Right lobe of liver (tissue), 6 donors: Measurements from ENCODE around the gene ANXA11. TPM values are rescaled to one million over a fixed set of nuclear protein-coding genes. Genes with fewer than 3 reads are reported as not detected.

ENCODE experiments used
- ATAC-seq, 4 donors: fragments of 200-7000 bp; cut with Tn5 transposase; one replicate each; pipeline ENCODE4 v1.9.1; 2020; ENCODE audit warnings: mild to moderate bottlenecking in 4 of 4, moderate library complexity in 4 of 4
- DNase-seq, 3 donors: peaks; one replicate each; pipeline ENCODE4 v3.0.0-alpha.2; 2020
- H3K27ac ChIP-seq, 3 donors: fragments of 200-600 bp; one replicate each; pipeline ENCODE4 v1.8.0; 2022
- H3K27me3 ChIP-seq, 2 donors: fragments of 200-600 bp; one replicate each; pipeline ENCODE4 v1.8.0; 2022
- H3K36me3 ChIP-seq, 4 donors: fragments of 200-600 bp; sonication (generic) in 1 of 4; one replicate each; pipeline versions ENCODE4 v1.5.1 to v1.8.0; 2017 to 2022; ENCODE audit warnings: control low read depth in 1 of 4
- H3K4me1 ChIP-seq, 4 donors: fragments of 200-600 bp; sonication (generic) in 1 of 4; one replicate each; pipeline versions ENCODE4 v1.5.1 to v1.8.0; 2017 to 2022; ENCODE audit warnings: control low read depth in 1 of 4
- H3K4me3 ChIP-seq, 3 donors: fragments of 200-600 bp; one replicate each; pipeline ENCODE4 v1.8.0; 2022
- H3K9me3 ChIP-seq, 4 donors: fragments of 200-600 bp; sonication (generic) in 1 of 4; one replicate each; pipeline versions ENCODE4 v1.5.1 to v1.8.0; 2017 to 2022; ENCODE audit warnings: control low read depth in 1 of 4
- POLR2A ChIP-seq: fragments of 450-650 bp; IDR thresholded peaks from one replicate; pipeline ENCODE4 v1.6.1; 2017; ENCODE audit warnings: antibody characterized with exemption, mild to moderate bottlenecking
- WGBS: methylation state at CpG from one replicate; pipeline ENCODE4 v1.1.6; 2018; ENCODE audit warnings: low coverage, low lambda C conversion rate; ENCODE audit not compliant: insufficient coverage; ENCODE audit errors: missing lambda C conversion rate; 5-methylcytosine and 5-hydroxymethylcytosine counted together
- intact Hi-C, 2 donors: fragments of 100-400 bp; cut with DNase I; formaldehyde crosslinking; loops; one replicate each; pipeline versions ENCODE4 v1.11.2 to v1.14.1; 2022
- total RNA-seq, 6 experiments: library from RNA; depleted of rRNA in 2 of 6; stranded (reverse); fragments of >200 nt in 2 of 6; fragmentation: NEBNext Ultra II Directional in 3 of 6; extraction: Animal tissue kit (Norgen Biotek cat#: 25700) in 3 of 6; gene quantifications; one replicate each; pipeline versions ENCODE4 v1.1.0 to v1.2.4, GENCODE V29; 2016 to 2023
- TF ChIP-seq, protein P1 (sequence below), 4 donors: fragments of 200-600 bp in 3 of 4; fragments of 450-650 bp in 1 of 4; IDR thresholded peaks; one replicate each; pipeline versions ENCODE4 v1.5.1 to v1.8.0; 2016 to 2022; ENCODE audit warnings: antibody characterized with exemption in 4 of 4, mild to moderate bottlenecking in 2 of 4
- donor health status: DM: no; HTN: yes; CAD: no.
- donor health status: DM: no; HTN: no; CAD: no.
- donor health status: DM: no; HTN: no; CAD: no.
- donor health status: DM: no; HTN: yes; CAD: no.
- donor health status: DM: no; HTN: yes; CAD: no.

The ANXA11 gene
- total RNA-seq, 6 experiments from 2014 or later = 41.7 to 100 (median 55.6) TPM

DNA sequence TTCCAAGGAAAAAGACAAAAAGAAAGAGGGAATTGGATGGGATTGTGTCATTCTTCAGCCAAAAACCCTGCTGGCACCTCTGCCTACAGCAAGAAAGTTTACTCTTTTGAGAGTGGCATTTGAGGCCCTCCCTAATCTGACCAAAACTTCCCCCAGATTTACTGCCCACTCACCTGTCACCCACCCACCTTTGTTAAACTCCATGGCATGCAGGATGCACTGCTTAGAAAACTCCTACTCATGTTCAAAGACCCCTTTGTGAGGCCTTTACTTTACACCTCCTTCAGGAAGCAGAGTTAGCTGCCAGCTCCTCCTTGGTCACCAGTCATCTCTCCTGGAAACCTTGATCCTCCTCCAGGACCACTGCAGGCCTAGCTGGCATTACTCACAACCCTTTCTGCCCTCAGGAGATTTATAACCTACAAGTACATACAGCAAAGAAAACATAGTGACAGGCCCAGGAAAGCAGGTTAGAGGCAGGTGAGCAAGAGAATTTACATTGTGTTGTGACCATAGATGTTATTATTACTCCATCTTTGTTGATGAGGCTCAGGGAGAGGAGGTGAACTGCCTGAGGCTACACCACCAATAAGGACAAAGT lies 83.1 kb downstream of the ANXA11 start:
- no peak overlapping the region for H3K4me3 ChIP-seq
- H3K27ac ChIP-seq = no peak overlapping the region
- no peaks in the 10 kb centered on the region for H3K27me3 ChIP-seq
- TF ChIP-seq, protein P1, sequence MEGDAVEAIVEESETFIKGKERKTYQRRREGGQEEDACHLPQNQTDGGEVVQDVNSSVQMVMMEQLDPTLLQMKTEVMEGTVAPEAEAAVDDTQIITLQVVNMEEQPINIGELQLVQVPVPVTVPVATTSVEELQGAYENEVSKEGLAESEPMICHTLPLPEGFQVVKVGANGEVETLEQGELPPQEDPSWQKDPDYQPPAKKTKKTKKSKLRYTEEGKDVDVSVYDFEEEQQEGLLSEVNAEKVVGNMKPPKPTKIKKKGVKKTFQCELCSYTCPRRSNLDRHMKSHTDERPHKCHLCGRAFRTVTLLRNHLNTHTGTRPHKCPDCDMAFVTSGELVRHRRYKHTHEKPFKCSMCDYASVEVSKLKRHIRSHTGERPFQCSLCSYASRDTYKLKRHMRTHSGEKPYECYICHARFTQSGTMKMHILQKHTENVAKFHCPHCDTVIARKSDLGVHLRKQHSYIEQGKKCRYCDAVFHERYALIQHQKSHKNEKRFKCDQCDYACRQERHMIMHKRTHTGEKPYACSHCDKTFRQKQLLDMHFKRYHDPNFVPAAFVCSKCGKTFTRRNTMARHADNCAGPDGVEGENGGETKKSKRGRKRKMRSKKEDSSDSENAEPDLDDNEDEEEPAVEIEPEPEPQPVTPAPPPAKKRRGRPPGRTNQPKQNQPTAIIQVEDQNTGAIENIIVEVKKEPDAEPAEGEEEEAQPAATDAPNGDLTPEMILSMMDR (IDR thresholded peaks at IDR 0.05) = no peak
- no peak for TF ChIP-seq POLR2A
- H3K36me3 ChIP-seq = no peaks in the 10 kb centered on the region
- intact Hi-C loops = no loop called here
- DNase-seq (no peak), ATAC-seq (no peak)
- H3K4me1 ChIP-seq = no peaks in the 10 kb centered on the region
- H3K9me3 ChIP-seq = no peaks in the 10 kb centered on the region

DNA sequence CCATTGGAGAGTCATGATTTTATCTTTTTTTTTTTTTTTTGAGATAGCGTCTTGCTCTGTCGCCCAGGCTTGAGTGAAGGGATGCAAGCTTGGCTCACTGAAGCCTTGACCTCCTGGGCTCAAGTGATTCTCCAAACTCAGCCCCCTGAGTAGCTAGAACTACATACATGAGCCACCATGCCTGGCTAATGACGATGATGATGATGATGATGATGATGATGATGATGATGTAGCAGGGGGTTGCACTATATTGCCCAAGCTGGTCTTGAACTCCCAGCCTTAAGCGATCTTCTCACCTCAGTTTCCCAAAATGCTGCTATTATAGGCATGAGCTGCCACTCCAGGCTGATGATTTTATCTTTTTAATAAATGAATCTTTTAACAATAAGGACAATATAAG lies 86.7 kb downstream of the ANXA11 start:
- Histone ChIP-seq H3K27ac (no peak overlapping the region), H3K9me3 (no peaks in the 10 kb centered on the region), H3K4me1 (no peaks in the 10 kb centered on the region), H3K4me3 (no peak overlapping the region), H3K27me3 (no peaks in the 10 kb centered on the region), H3K36me3 (no peaks in the 10 kb centered on the region)
- DNase-seq (no peak), ATAC-seq (no peak)
- TF ChIP-seq, protein P1 (IDR thresholded peaks at IDR 0.05) = no peak
- no peak for TF ChIP-seq POLR2A
- intact Hi-C loops = no loop called here
- 90% methylated on average over 3 of the region's 4 CpGs for WGBS

DNA sequence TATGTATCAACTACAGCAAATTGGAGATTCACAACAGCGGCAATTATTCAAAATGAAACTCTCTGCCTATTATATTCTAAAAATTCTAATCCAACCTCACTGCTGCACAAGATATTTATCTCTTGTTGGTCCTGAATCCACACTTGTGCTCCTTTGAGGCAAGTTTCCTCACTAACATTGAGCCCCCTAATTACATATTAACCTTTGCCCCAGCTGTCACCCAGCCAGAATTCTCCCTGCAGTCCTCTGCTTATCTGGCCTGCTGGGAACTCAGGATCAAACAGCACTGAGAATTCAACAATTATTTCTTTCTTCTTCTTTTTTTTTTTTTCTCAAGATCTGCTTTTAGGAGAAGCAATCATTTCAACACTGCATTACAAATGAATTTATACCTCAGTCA lies 94.4 kb downstream of the ANXA11 start:
- H3K36me3 ChIP-seq = no peaks in the 10 kb centered on the region
- no peaks in the 10 kb centered on the region for H3K4me1 ChIP-seq
- DNase-seq (no peak), ATAC-seq (no peak)
- intact Hi-C loops = no loop called here
- H3K9me3 ChIP-seq = no peaks in the 10 kb centered on the region
- H3K4me3 ChIP-seq = no peak overlapping the region
- 67% methylated on average over 1 of the region's 1 CpG for WGBS
- no peaks in the 10 kb centered on the region for H3K27me3 ChIP-seq
- no peak overlapping the region for H3K27ac ChIP-seq
- TF ChIP-seq, protein P1 (IDR thresholded peaks at IDR 0.05) = no peak
- TF ChIP-seq POLR2A = no peak

DNA sequence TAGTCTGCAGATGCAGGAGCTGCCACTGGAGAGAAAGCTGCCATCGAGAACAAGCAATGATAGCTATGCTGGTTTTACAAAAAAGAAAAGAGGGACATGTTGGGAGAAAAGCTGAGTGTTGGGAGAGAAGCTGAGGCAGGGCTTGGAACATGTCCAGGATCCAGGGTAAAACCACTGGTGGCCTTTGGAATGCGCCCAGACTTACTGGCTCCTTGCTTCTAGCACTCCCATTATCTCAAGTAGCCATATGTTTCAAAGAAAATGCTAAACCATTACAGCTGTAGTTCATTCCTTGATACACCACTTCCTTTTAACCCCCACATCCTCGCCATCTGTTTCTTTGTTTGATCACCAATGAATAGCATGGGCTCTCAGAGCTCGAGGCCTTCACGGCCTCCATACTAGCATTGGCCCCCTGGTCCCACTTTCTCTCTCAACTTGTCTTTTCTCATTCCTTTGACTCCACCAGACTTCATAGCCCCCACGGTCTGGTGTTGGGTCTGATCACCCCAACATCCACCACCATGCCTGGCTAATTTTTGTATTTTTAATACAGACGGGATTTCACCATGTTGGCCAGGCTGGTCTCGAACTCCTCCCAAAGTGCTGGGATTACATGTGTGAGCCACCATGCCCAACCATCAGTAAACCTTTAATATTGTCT lies 96.6 kb downstream of the ANXA11 start:
- no peaks in the 10 kb centered on the region for H3K27me3 ChIP-seq
- H3K27ac ChIP-seq = no peak overlapping the region
- intact Hi-C loops = no loop called here
- no peak for DNase-seq
- no peak for ATAC-seq
- no peaks in the 10 kb centered on the region for H3K9me3 ChIP-seq
- H3K4me3 ChIP-seq = no peak overlapping the region
- no peaks in the 10 kb centered on the region for H3K36me3 ChIP-seq
- H3K4me1 ChIP-seq = no peaks in the 10 kb centered on the region
- 88% methylated on average over 7 of the region's 8 CpGs for WGBS
- no peak for TF ChIP-seq POLR2A
- TF ChIP-seq, protein P1 (IDR thresholded peaks at IDR 0.05) = no peak
